Suppressor macrophage (primary cell): ENCODE data around the gene KCNJ2.

Experiments used
- DNase-seq, 4 experiments: peaks; one replicate each; pipeline ENCODE4 v3.0.0-alpha.2; 2020 to 2022
- total RNA-seq, 17 experiments: gene quantifications; one replicate each; lab custom pipeline; 2026; ENCODE audit warnings: mixed read lengths in 6 of 17, inconsistent platforms in 3 of 17; lab: John Stamatoyannopoulos, UW

The KCNJ2 gene
- total RNA-seq, result 19.4 to 208 (median 37.7) reads per million in 17 experiments

DNA sequence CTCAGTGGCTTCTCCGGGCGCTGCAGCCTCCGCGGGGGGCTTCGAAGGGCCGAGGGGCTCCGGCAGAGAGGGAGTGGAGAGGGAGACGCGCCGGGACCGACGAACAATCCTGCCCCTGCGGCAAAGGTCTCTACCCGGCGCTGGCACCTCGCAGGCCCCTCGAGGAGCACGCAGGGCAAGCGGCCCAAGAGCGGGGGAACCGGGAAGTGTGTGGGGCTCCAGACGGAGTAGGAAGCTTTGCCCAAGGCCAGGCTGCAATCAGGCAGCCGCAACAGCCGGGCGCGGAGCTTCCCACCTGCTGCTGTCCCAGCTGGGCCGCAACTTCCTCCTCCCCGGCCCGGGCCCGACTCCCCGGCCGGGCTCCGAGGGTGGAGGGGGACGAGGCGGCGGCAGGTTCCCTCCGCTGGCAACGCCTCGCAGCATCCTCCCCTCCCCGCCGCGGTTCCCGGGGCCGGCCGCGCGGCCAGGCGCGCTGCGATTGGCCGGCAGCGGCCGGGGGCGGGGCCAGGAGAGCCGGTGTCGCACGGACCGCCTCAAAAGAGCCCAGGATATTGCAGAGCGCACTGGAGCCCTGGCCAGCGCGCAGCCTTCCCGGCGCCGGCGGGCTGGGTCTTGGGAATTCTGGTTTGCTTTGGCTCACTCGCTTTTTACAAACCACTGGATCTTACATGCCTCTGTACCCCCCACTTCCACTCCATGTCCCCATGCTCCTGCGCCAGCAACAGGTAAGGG lies at the start of gene KCNJ2:
KCNJ2 (plus strand) TSS at position 556 of the 732 bp plus-strand sequence. CDS start 5,508 bp downstream, outside the sequence.
- DNase-seq, result peak; percentile 96 to 99 (median 98)

DNA sequence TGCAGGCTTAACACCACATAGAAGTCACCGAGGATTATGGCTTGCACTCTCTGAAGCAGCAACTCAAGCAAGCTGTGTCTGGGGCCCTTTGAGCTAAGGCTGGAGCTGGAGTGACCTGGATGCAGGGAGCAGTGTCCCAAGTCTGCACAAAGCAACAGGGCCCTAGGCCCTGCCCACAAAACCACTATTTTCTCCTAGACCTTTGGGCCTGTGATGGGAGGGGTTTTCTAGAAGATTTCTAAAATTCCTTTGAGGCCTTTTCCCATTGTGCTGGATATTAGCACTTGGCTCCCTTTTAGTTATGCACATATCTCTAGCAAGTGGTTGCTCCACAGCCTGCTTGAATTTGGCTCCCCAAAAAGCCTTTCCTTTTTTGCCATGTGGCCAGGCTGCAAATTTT lies 49.8 kb upstream of the KCNJ2 start:
- DNase-seq, result no peak

DNA sequence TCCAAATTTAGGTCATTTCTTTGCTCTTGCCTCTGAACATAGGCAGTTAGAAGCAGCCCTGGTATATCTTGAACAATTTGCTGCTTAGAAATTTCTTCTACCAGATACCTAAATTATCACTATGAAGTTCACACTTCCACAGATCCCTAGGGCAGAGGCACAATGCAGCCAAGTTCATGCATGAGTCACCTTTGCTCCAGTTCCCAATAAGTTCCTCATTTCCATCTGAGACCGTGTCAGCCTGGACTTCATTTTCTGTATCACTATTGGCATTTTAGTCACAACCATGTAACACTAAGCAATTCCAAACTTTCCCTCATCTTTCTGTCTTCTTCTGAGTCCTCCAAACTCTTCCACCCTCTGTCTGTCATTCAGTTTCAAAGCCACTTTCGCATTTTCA lies 49.3 kb upstream of the KCNJ2 start:
- peak; percentile 62 to 80 (median 66) for DNase-seq

DNA sequence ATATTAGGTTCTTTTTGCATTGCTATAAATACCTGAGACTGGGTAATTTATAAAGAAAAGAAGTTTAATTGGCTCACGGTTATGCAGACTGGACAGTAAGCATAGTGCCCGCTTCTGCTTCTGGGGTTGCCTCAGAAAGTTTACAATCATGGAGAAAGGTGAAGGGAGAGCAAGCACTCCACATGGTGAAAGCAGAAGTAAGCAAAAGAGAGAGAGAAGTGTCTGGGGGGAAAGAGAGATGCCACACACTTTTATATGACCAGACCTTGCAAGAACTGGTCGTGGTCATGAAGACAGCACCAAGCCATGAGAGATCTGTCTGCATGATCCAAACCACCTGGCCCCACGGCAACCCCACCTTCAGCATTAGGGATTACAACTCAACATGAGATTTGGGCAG lies 48.9 kb upstream of the KCNJ2 start:
- peak; percentile 6 to 49 (median 26) for DNase-seq

DNA sequence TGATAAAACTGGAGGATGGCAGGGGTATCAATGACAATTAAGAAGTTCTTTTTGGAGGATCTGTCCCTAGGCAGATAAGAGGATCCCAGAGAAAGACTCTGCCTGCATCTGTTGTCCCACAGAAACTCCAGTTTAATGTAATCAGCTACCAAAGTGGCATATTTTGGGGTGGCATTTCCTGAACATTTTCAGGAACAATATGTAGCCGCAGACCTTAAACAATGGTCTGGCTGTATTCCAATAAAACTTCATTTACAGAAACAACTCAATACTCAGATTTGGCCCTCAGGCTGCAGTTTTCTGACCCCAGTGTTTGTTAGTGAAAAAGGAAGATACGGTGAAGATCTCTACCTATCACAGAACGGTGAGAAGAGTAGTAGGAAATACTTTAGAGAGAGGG lies 48.2 kb upstream of the KCNJ2 start:
- peak in 2 of 4 experiments; percentile 31 to 53 for DNase-seq

DNA sequence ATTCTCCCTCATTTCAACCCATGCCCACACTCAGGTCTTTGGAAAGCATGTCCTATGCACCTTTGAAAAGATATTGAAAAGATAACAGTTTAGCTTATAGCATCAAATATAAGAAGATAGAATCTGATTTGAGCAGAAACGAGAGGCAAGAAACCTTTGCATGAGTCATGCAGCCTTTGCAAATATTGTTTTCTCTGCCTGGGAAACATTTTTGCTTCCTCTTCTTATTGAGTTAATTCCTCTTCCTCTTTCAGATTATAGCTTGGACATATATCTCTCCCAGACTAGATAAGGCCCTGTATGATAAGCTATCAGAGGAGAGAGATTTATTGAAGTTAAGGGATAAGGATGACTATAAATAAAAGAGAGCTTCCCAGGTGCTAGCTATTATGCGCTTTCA lies 46.1 kb upstream of the KCNJ2 start:
- DNase-seq, result peak; percentile 54 to 85 (median 74)

DNA sequence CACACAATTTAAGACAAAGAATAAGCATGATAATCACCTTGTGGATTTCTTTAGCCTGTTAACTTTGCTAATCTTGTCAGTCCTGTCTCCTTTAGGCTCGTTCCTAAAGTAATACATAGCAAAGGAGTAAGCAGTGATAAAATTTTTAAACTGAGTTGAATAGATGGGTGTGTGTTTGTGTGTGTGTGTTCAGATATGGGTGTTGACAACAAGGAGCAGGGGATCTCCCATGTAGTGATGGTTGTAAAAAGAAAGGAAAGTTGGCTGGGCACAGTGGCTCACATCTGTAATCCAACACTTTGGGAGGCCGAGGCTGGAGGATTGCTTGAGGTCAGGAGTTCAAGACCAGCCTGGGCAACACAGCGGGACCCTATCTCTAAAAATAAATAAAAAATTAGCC lies 44.6 kb upstream of the KCNJ2 start:
- no peak for DNase-seq

DNA sequence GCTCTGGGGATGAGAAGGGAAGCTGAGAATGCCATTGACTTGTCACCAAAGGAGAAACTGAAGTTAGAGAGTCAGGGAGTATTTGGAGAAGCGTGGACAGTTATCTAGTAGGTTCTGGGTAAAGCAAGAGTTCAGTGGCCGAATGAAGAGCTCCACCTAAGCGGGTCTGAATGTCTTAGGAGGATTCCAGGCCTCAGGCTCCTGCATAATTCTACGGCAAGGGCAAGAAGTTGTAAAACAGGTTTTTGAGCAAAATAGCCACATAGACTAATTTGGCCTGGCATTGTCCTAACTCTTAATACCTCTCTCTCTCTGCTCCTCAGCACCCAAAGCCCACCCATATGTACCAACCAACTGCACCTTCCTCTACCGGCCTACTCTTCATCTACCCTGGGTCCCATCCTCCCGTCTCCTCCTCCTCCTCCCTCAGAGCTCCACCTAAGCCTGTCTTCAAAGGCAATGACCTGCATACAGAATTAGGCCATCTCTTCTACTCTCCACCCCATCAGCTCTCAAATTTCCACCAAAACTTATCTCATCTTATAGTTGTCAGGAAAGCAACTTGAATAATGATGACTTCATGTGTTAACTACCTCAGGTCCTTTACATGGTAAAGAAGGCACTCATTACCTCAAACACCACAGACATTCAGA lies 42.0 kb upstream of the KCNJ2 start:
- no peak for DNase-seq

DNA sequence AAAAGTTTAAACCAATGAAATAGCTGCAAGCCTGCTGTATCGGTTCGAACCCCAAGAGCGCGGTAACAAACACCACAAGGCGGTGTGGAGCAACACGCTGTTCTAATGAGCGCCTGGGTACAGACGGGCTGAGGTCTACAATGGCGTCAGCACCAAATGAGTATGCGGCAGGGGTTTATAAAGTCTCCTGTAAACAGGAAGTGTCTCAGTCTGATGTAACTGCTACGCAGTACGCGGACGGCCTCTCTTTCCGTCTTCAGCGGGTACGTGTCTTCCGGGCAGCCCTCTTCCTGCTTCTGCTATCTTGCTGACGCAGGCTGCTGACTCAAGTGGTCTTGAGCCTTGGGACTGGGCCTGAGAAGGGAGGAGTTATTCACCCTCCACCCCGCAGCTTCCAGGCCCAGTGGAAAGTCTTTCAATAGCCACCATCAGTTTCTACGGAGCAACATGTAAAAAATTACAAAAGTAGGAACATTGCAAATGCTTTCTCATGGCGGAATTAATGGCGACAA lies 40.5 kb upstream of the KCNJ2 start:
- DNase-seq, result no peak

DNA sequence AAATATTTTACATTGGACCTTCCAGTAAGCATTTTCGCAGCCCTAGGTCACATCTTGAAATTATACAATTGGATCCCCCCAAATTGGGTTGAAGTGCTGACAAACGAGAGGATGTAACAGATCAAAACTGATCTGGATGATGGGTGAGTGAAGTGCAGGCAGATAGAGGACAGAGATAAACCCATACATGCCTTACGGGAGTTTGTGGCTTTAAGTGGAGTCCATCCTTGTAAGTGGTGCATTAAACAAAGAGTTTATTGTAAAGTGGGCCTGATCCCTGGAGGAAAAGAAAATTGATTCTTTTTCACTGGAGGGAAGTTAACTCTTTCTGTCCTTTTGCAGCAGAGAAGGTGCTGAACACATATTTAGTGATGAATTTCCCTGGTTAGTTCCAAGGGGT lies 39.0 kb upstream of the KCNJ2 start:
- no peak for DNase-seq

DNA sequence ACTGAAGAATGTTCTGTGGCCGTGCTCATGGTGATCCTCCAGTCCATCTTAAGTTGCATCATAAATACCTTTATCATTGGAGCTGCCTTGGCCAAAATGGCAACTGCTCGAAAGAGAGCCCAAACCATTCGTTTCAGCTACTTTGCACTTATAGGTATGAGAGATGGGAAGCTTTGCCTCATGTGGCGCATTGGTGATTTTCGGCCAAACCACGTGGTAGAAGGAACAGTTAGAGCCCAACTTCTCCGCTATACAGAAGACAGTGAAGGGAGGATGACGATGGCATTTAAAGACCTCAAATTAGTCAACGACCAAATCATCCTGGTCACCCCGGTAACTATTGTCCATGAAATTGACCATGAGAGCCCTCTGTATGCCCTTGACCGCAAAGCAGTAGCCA lies 36.8 kb upstream of the KCNJ2 start:
- no peak for DNase-seq

DNA sequence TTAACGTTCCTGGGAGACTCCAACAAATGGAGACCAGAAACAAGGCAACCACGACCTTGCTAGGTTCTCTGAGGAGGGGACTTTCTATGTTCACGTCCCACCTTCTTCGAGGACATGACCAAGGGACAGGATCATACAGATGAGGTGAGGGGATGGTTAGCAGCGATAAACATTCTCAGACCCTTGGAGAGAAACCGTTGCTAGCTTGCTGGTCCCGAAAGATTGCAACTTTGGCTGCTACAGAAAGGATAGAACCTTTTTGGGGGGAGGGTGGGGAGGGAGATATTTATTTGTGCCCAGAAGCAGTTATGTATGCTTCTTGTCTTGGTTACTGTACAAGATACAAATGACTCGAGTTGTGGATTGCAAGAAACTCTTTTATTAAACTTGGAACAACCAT lies 35.3 kb upstream of the KCNJ2 start:
- DNase-seq, result no peak

DNA sequence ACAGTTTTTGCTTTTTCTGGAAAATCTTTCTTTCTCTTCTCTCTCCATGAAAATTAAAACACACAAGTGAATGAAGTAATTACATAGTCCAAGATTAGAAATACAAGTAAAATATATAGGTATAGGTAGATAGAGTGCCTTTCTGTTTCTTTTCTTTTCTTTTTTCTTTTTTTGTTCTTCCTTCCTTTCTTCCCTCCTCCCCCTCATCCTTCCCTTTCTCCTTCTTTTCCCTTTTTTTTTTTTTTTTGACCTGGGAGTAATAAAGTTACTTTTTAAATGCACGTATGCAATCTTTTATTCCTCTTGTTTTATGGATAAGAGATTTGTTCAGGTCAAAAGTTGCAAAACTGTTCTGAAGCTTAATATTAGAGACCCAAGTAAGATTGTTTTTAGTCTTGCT lies 34.6 kb upstream of the KCNJ2 start:
- DNase-seq, result no peak

DNA sequence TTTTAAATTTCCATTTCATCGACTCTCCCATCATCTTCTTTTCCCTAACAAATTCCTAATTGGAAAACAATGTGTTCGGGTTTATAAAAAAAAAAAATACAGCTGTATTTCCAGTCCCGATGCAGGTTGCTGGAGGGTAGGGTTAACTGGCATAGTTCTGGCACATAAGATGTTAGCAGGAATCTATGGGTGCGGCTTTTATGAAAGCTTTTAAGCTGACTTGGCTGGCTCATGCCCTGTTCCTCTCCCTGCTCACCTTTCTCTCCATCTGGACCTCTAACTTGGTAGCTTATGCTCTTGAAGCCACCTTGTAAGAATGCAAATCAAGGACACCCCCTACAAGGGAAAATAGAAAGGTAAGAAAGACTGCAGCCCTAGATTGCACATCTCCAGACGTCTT lies 33.2 kb upstream of the KCNJ2 start:
- DNase-seq, result no peak

DNA sequence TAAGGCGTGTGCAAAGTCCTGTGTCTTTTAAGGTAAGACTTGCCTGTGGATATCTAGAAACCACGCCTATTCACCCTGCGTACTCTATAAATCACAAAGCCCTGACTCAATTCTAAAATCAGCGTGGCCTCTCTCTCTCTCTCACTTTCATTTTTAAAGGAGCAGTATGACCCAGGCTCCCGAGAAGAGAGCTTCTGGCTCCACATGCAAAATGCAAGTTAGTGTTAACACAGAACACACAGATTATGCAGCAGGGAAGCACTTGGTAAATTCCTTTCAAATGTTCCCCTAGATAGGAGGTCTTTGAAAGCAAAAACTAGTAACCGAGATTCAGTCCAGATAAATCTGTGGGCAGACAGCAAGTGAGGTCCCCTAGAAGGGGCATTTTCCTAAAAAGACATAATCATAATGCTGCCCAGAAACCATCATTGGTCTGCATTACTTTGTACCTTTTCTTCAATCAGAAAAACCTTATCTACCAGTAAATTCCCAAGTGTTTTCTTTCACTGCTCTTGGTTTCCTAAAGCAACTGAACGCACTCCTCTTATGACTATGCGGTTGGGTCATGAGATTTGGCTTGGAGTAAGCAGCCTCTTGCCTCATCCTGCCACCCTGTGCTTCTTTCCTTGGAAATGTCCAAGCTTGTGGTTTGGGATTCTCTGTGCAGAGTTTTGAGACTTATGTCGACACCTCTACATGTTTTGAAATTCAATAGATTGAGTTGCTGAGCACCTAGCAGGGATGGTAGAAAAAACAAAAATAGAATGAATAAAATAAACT lies 31.7 kb upstream of the KCNJ2 start:
- DNase-seq, result peak; percentile 52 to 73 (median 70)

DNA sequence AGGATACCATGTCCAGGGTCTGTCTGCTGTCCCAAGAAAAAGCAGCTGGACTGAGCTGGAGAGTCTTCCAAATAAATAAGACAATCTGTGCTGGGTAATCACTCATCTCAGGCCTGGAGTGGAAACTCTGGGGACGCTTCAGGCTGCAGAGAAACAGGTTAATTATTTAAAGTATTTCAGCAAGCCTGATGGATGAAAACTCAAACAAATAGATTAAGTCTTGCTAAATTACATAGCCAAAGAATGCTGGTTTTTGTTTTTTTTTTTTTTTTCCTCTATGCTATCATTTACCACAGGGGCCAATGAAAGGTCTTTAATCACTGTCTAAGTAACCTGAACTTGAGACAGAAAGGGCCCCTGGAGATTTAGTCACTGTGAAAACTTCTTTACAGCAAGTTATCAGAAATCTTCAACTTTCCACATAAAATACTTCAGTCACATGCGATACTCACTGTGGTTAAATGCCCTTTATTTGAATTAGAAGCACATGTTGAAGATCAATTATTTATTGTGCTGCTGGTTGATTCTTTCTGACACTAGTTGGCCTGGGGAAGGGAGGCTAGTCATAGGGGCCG lies 31.0 kb upstream of the KCNJ2 start:
- no peak for DNase-seq

DNA sequence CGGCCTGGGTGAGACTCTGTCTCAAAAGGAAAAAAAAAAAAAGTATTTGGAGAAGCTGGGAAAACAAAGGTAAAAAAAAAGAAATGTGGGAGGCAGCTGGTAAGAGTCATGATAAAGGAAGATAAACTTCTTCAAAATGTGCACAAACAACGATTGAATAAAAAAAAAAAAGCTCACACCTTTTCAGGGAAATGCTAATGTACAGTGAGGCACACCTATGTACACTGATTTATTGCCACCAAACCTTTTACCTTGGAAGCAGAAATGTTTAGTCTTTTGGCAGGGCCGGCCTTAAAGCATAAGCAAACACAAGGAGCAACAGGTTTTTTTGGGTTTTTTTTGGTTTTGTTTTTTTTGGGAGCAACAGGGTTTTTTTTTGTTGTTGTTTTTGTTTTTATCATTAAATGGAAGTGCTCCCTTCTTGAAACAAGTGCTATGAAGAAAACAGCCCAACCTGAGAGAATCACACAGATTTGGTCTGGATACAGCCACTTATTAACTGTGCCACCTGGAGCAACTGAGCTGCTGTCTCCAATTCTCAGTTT lies 29.8 kb upstream of the KCNJ2 start:
- no peak for DNase-seq

DNA sequence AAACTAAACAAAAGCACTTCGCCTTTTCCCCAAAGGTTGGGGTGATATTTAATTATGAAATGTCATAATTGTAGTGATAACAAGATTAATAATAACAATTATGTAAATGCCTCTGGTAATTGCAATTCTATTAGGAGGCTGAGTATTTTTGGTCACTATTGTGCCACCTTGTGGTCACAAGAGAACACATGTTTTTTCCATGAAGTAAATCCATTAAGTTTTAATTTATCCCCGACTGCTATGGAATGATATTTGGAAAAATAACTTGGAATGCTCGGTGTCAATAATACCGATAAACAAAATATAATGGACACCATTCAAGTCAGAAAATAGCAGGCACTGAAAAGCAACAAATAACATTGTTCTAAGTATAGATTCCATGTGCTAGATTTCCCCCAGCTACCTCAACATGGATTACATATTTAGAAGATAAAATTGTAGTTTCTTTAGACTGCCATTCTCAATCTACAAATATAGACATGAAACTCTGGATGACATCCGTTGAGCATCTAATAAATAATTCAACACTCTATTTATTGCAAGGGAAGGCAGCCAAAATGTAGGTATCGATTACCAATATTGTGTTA lies 25.0 kb upstream of the KCNJ2 start:
- DNase-seq, result peak; percentile 11 to 65 (median 36)

DNA sequence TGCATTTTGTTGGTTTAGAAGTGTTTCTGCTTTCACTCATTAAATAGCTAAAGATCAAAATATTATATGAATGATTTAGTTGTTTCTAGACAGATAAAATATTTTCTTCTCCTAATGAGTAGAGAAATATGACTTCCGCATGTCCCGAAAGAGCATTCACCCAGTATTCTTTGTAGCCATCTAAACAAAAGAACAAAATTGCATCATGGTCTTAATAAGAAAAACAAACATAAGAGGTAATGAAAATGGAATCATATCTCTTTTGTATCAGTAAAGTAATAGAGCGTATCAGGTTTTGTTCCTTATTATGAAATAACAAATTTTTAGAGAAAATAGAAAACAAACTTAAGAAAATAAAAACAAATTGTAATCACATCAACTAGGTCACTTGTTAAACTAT lies 16.1 kb upstream of the KCNJ2 start:
- DNase-seq, result no peak

DNA sequence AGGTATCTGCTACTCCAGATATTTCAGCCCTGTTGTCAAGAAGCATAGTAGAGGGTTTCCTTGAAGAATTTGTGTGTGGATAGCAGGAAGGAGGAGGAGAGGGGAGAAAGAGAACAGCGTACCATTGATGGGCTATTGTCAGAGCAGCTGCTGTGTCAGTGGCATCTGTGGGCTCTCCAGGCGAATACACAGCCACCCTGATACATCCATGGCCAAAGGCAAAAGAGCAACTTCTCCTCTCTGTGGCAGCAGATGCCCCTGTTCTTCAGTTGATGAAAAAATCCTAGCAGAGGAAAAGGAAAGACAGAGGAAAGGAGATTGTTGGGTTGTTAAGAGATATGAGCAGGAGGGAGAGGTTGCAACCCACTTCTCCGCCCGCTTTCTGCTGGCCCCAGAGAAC lies 12.2 kb upstream of the KCNJ2 start:
- DNase-seq, result no peak

DNA sequence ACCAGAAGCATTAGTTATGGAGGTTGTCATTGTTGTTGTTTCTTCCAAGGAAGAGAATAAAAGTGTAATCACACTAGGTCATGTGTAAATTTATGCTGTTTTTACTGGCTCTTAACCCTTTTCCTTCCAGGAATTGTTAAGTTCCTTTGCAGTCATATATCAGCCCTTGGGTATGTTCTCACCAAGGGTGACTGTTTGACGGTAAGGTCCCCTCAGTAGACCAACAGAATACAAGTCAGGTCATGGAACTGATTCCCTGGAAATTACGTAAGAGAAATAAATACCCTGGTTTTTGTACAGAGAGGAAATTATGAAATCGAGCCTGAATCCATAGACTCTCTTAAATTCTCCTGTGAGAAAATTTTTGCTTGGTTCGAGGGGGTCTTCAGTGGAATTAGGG lies 11.2 kb upstream of the KCNJ2 start:
- DNase-seq, result no peak

DNA sequence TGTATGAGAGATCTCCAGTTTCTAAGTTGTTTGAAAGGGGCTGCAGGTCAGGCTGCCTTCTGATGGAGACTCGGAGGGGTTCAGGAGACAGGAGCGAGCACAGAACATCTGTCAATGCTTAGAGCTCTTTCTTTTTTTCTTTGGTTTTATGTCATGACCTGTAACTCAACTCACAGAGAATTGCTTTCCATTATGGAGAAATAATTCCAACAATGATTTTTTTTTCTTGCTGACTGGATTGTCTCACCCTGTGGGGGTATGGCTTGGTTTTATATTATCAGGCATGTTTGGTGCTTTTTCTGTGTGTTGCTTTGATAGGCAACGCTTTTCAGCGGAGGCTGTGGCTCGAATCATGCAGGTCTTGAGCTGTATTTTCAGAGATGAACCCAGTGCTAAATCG lies 10.7 kb upstream of the KCNJ2 start:
- DNase-seq, result no peak
